Stimulated activated CD8-positive, alpha-beta memory T cell treated with anti-CD3 and anti-CD28 coated beads, Interleukin-4, amount 100 ng/mL, for 48 hours (primary cell): ENCODE measurements around the gene SEMA3E.
"Not testable (repeated sequence)": the region's sequence is repeated elsewhere in the genome, so short reads cannot be mapped to it uniquely, and the experiment has no call there.

ENCODE experiments used
- DNase-seq: peaks from one replicate; pipeline ENCODE4 v3.0.0-alpha.2; 2020

SEMA3E gene

GRCh38 chr7:83447681-83448080 lies 201.3 kb downstream of the SEMA3E start:
- no peak for DNase-seq

GRCh38 chr7:83446102-83446669 lies 202.8 kb downstream of the SEMA3E start:
- no peak for DNase-seq

GRCh38 chr7:83442911-83443310 lies 206.0 kb downstream of the SEMA3E start:
- no peak for DNase-seq

GRCh38 chr7:83439026-83439425 lies 209.9 kb downstream of the SEMA3E start:
- DNase-seq: no peak

GRCh38 chr7:83430289-83430688 lies 218.7 kb downstream of the SEMA3E start:
- not testable (repeated sequence) for DNase-seq

- DNase-seq: no peak
Measured at GRCh38 chr7:83429493-83429892, 219.4 kb downstream of the SEMA3E start.

GRCh38 chr7:83427884-83428283 lies 221.1 kb downstream of the SEMA3E start:
- DNase-seq: no peak

GRCh38 chr7:83426325-83426724 lies 222.6 kb downstream of the SEMA3E start:
- DNase-seq: no peak

GRCh38 chr7:83419013-83419412 lies 229.9 kb downstream of the SEMA3E start:
- DNase-seq: no peak

GRCh38 chr7:83415840-83416239 lies 233.1 kb downstream of the SEMA3E start:
- no peak for DNase-seq

- DNase-seq: no peak
Measured at GRCh38 chr7:83414947-83415346, 234.0 kb downstream of the SEMA3E start.

GRCh38 chr7:83413831-83414230 lies 235.1 kb downstream of the SEMA3E start:
- DNase-seq: no peak

GRCh38 chr7:83413424-83413823 lies 235.5 kb downstream of the SEMA3E start:
- no peak for DNase-seq

GRCh38 chr7:83410989-83411591 lies 237.8 kb downstream of the SEMA3E start:
- DNase-seq: no peak

- no peak for DNase-seq
Measured at GRCh38 chr7:83394776-83395175, 254.2 kb downstream of the SEMA3E start.

GRCh38 chr7:83388436-83388835 lies 260.5 kb downstream of the SEMA3E start:
- no peak for DNase-seq

GRCh38 chr7:83366629-83367028 lies 282.3 kb downstream of the SEMA3E start:
- no peak for DNase-seq

GRCh38 chr7:83365746-83366145 lies 283.2 kb downstream of the SEMA3E start:
- no peak for DNase-seq

- no peak for DNase-seq
Measured at GRCh38 chr7:83362871-83363550, 285.9 kb downstream of the SEMA3E start.

- DNase-seq: no peak
Measured at GRCh38 chr7:83359108-83359507, 289.8 kb downstream of the SEMA3E start.

GRCh38 chr7:83355143-83355542 lies 293.8 kb downstream of the SEMA3E start:
- no peak for DNase-seq

- DNase-seq: no peak
Measured at GRCh38 chr7:83347945-83348444, 300.9 kb downstream of the SEMA3E start.

- no peak for DNase-seq
Measured at GRCh38 chr7:83339907-83340306, 309.0 kb downstream of the SEMA3E start.

- DNase-seq: no peak
Measured at GRCh38 chr7:83338277-83338950, 310.5 kb downstream of the SEMA3E start.
